IPS-20b (cell line): Measurements from ENCODE around the gene JUNB.
"Not testable (repeated sequence)": the region's sequence is repeated elsewhere in the genome, so short reads cannot be mapped to it uniquely, and the experiment has no call there.

Source experiments
- H3K27ac ChIP-seq: one replicate; pipeline ENCODE4 v1.5.1; 2013; ENCODE audit warnings: low read length
- H3K27me3 ChIP-seq: 2 replicates; pipeline ENCODE4 v1.6.1; 2013; ENCODE audit warnings: mild to moderate bottlenecking, low read length, inconsistent platforms; ENCODE audit not compliant: insufficient read depth
- H3K36me3 ChIP-seq: 2 replicates; pipeline ENCODE4 v1.6.1; 2013; ENCODE audit warnings: low read depth, mild to moderate bottlenecking, inconsistent platforms, low read length, moderate library complexity; ENCODE audit not compliant: insufficient read depth
- H3K4me1 ChIP-seq: 2 replicates; pipeline ENCODE4 v1.6.1; 2013; ENCODE audit warnings: mild to moderate bottlenecking, control low read depth, inconsistent platforms, low read length, moderate library complexity; ENCODE audit not compliant: insufficient read depth
- H3K4me3 ChIP-seq: 2 replicates; pipeline ENCODE4 v1.5.1; 2013; ENCODE audit warnings: mild to moderate bottlenecking, low read length, inconsistent platforms
- H3K9ac ChIP-seq: 2 replicates; pipeline ENCODE4 v1.6.1; 2013; ENCODE audit warnings: low read depth, mild to moderate bottlenecking, inconsistent platforms, low read length, moderate library complexity
- H3K9me3 ChIP-seq: 2 replicates; pipeline ENCODE4 v1.6.1; 2013; ENCODE audit warnings: mild to moderate bottlenecking, low read depth, low read length, inconsistent platforms; ENCODE audit not compliant: insufficient read depth

Gene JUNB

DNA sequence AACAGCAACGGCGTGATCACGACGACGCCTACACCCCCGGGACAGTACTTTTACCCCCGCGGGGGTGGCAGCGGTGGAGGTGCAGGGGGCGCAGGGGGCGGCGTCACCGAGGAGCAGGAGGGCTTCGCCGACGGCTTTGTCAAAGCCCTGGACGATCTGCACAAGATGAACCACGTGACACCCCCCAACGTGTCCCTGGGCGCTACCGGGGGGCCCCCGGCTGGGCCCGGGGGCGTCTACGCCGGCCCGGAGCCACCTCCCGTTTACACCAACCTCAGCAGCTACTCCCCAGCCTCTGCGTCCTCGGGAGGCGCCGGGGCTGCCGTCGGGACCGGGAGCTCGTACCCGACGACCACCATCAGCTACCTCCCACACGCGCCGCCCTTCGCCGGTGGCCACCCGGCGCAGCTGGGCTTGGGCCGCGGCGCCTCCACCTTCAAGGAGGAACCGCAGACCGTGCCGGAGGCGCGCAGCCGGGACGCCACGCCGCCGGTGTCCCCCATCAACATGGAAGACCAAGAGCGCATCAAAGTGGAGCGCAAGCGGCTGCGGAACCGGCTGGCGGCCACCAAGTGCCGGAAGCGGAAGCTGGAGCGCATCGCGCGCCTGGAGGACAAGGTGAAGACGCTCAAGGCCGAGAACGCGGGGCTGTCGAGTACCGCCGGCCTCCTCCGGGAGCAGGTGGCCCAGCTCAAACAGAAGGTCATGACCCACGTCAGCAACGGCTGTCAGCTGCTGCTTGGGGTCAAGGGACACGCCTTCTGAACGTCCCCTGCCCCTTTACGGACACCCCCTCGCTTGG, 966 bp downstream of the JUNB start:
- H3K36me3 ChIP-seq: peaks cover 6% of the 10 kb centered on the region; the same call in 1 of the 2 replicates
- peak overlapping the region; percentile 75; the same call in 1 of the 2 replicates for H3K9ac ChIP-seq
- no peaks in the 10 kb centered on the region for H3K9me3 ChIP-seq
- H3K27me3 ChIP-seq: peaks cover 40% of the 10 kb centered on the region
- H3K27ac ChIP-seq: no peak overlapping the region
- peaks cover 31% of the 10 kb centered on the region for H3K4me1 ChIP-seq
- peak overlapping the region; percentile 76 for H3K4me3 ChIP-seq

DNA sequence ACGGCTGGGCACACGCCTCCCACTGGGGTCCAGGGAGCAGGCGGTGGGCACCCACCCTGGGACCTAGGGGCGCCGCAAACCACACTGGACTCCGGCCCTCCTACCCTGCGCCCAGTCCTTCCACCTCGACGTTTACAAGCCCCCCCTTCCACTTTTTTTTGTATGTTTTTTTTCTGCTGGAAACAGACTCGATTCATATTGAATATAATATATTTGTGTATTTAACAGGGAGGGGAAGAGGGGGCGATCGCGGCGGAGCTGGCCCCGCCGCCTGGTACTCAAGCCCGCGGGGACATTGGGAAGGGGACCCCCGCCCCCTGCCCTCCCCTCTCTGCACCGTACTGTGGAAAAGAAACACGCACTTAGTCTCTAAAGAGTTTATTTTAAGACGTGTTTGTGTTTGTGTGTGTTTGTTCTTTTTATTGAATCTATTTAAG, 1.6 kb downstream of the JUNB start:
- peaks cover 31% of the 10 kb centered on the region for H3K4me1 ChIP-seq
- peaks cover 40% of the 10 kb centered on the region for H3K27me3 ChIP-seq
- peak overlapping the region; percentile 76 for H3K4me3 ChIP-seq
- no peak overlapping the region for H3K27ac ChIP-seq
- H3K9ac ChIP-seq: peak overlapping the region; percentile 75; the same call in 1 of the 2 replicates
- H3K36me3 ChIP-seq: peaks cover 6% of the 10 kb centered on the region; the same call in 1 of the 2 replicates
- no peaks in the 10 kb centered on the region for H3K9me3 ChIP-seq

DNA sequence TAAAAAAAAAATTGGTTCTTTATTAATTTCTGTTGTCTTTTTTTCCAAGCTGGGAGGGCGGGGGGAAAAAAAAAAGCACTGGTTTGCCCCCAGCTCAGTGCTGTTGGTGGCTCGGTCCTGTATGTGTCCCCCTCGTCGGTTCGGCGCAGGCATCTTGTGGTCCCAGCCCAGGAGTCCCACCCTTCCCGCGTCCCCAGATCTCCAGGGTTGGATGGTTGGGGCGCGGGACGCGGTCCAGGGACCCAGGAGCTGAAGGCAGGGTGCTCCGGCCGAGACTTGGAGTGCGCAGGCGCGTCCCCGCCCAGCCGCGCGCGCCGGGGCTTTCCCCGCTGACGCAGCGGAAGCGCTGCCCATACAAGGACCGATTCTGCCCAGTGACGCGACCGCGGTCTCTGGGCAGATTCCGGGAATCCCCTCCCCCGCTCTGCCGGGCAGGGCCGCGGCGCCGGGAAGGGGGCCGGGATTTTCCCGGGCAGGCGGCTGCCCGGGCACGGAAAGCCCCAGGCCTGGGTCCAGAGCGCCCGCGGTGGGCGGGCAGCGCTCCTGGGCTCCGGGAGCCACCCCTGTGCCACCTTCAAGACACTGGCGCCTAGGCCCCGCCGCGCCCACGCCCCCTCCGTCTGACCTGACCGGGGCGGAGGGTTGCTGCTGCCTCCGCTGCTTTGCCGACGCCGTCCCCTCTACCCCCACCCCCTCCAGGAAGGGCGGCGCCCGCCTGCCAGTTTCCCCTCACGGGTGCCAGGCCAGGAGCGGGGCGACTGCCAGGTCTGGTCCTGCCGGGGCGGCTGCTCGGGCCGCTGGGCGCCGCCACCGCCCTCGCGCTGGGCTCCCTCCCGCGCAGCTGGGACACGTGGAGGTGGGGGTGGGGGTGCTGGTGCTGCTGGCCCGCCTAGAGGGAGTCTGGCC, 2.3 kb downstream of the JUNB start:
- peaks cover 11% of the 10 kb centered on the region; the same call in 1 of the 2 replicates for H3K36me3 ChIP-seq
- H3K4me1 ChIP-seq: peaks cover 26% of the 10 kb centered on the region
- no peak overlapping the region for H3K27ac ChIP-seq
- peak overlapping the region; percentile 76 for H3K4me3 ChIP-seq
- peak overlapping the region; percentile 75; the same call in 1 of the 2 replicates for H3K9ac ChIP-seq
- H3K9me3 ChIP-seq: no peaks in the 10 kb centered on the region
- peaks cover 40% of the 10 kb centered on the region for H3K27me3 ChIP-seq

DNA sequence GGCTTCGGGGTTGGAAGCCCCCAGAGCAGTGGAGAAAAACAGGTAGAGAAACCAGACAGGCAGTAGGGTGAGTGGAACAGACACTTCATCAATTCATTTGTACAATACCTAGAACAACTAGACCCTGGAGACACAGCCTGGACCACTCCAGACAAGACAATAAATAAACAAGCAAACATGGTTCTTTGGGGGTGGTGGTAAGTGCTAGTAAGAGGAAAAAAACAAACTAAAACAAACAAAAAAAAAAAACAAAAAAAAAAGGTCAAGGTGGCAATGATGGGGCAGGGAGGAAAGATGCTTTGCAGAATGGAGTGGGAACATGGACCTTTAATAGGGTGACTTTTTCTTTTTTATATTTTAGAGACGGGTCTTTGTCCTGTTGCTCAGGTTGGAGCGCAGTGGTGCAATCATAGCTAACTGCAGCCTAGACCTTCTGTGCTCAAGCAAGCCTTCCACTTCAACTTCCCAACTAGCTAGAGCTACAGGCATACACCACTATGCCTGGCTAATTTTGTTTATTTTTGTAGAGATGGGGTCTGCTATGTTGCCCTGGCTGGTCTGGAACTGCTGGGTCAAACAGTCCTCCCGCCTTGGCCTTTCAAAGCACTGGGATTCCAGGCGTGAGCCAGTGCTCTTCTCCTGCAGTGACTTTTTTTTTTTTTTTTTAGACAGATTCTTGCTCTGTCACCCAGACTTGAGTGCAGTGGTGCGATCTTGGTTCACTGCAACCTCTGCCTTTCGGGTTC, 3.1 kb downstream of the JUNB start:
- H3K27me3 ChIP-seq: peaks cover 40% of the 10 kb centered on the region
- H3K36me3 ChIP-seq: peaks cover 18% of the 10 kb centered on the region
- H3K4me3 ChIP-seq: peak overlapping the region; percentile 76; the same call in 1 of the 2 replicates
- H3K9me3 ChIP-seq: no peaks in the 10 kb centered on the region
- peaks cover 19% of the 10 kb centered on the region for H3K4me1 ChIP-seq
- peak overlapping the region; percentile 72; the same call in 1 of the 2 replicates for H3K9ac ChIP-seq
- H3K27ac ChIP-seq: no peak overlapping the region

DNA sequence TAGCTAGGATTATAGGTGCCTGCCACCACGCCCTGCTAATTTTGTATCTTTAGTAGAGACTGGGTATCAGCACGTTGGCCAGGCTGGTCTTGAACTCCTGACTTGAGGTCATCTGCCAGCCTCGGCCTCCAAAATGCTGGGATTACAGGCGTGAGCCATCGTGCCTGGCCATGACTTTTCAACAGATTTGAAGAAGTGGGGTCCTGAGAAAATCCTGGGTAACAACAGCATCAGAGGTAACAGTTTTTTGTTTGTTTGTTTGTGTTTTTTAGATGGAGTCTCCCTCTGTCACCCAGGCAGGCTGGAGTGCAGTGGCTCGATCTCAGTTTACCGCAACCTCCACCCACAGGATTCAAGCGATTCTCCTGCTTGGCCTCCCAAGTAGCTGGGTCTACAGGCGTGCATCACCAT, 3.7 kb downstream of the JUNB start:
- H3K9me3 ChIP-seq: no peaks in the 10 kb centered on the region
- no peak overlapping the region for H3K9ac ChIP-seq
- peaks cover 40% of the 10 kb centered on the region for H3K27me3 ChIP-seq
- H3K4me1 ChIP-seq: peaks cover 19% of the 10 kb centered on the region
- H3K36me3 ChIP-seq: peaks cover 24% of the 10 kb centered on the region
- no peak overlapping the region for H3K27ac ChIP-seq
- H3K4me3 ChIP-seq: no peak overlapping the region

DNA sequence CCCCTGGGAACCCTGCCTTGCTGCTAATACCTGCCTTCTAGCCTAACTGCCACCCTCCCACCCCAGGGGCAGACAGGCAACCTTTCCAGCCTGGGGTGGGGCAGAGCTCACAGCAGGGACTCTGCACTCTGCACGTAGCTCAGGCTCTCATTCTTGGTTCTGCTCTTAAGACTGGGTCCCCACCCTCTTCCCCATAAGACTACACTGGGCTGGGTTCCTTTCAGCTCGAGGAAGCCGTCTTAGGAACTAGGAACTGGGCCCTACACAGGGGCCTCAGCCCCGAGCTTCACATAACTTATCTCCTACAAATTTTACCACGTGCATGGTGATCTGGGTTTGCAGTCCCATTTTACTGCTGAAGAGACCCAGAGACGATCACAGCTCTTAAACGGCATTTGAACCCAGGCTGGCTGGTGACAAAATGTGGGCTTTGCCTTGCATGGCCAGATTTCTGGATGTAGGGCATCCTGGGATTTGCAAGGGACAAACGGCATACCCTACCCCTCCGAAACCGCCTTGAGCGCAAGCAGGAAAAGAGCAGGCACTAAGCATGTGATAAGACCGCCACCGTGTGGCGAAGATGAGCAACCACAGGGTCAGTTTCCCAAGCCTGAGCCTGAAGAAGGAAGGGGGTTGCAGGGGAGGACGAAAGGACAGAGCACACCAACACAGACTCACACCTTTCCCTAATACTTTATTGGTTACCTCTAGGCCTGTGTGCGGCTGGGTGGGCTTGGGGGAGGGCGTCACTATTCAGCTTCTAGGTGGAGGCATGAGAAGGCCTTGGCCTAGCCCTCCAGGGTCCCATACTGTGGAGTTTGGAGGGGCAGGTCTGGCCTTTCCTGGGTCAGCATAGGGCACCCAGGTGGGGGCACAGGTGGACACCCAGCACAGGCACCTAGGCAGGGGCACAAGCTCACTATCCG, 5.1 kb downstream of the JUNB start:
- H3K4me1 ChIP-seq: peaks cover 14% of the 10 kb centered on the region
- H3K36me3 ChIP-seq: peaks cover 31% of the 10 kb centered on the region
- H3K9ac ChIP-seq: peak overlapping the region; percentile 16; the same call in 1 of the 2 replicates
- H3K27ac ChIP-seq: no peak overlapping the region
- no peaks in the 10 kb centered on the region for H3K9me3 ChIP-seq
- no peak overlapping the region for H3K4me3 ChIP-seq
- peaks cover 27% of the 10 kb centered on the region for H3K27me3 ChIP-seq

DNA sequence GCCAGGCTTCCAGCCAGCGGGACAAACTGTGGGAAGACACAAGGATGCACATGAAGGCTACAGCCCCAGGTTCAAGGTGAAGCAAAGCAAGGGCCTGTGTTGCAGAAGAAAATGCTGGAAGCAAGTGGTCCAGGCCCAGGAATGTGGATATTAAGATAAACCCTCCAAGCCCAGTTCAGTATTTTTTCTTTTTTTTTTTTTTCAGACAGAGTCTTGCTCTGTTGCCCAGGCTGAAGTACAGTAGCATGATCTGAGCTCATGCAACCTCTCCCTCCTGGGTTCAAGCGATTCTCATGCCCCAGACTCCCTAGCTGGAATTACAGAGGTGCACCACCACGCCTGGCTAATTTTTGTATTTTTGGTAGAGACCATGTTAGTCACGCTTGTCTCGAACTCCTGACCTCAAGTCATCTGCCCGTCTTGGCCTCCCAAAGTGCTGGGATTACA, 5.9 kb downstream of the JUNB start:
- Histone ChIP-seq H3K27me3 (peaks cover 20% of the 10 kb centered on the region), H3K4me1 (peaks cover 14% of the 10 kb centered on the region), H3K27ac (no peak overlapping the region), H3K9ac (no peak overlapping the region), H3K9me3 (no peaks in the 10 kb centered on the region), H3K4me3 (no peak overlapping the region), H3K36me3 (peaks cover 31% of the 10 kb centered on the region)

DNA sequence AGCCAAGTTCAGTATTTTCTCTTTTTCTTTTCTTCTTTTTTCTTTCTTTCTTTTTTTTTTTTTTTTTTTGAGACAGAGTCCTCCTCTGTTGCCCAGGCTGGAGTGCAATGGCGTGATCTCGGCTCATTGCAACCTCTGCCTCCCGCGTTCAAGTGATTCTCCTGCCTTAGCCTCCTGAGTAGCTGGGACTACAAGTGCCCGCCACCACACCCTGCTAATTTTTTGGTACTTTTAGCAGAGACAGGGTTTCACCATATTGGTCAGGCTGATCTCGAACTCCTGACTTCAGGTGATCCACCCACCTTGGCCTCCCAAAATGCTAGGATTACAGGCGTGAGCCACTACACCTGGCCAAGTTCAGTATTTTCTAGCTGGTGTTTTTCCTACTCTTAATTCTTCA, 6.3 kb downstream of the JUNB start:
- Histone ChIP-seq H3K27me3 (peaks cover 20% of the 10 kb centered on the region), H3K36me3 (peaks cover 31% of the 10 kb centered on the region), H3K4me1 (peaks cover 14% of the 10 kb centered on the region)
- not testable (repeated sequence) for H3K4me3 ChIP-seq, H3K9me3 ChIP-seq, H3K9ac ChIP-seq, H3K27ac ChIP-seq

DNA sequence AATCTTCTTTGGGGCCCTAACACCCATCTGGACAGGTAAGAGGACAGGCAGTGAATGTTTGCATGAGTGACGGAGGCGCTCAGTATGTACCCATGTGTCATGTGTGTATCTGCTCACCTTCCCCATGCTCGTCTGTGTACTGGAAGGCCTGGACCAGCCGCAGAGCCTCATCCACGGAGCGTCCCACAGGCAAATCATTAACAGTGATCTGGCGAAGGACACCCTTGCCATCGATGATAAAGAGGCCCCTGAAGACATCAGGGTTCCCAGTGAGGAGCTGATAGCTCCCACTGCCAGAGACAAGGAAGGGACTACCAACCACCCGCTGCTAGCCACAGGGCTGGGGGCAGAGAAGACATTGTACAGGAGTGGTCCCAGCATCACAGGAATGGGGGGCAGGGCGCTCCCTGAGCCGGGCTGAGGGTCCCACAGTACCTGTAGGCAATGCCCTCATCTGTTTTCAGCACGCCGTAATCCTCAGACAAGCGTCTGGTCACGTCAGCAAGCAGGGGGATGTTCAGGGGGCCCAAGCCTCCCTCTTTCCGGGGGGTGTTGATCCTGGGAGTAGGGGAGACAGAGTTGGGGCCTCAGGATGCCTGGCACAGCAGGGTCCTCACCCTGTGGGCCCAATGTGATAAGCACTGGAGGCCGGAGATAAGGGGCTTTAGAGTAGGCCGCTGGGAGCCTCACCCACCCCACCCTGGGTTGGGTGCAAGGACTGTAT, 8.6 kb downstream of the JUNB start:
- peak overlapping the region; percentile 96; the same call in 1 of the 2 replicates for H3K9ac ChIP-seq
- H3K9me3 ChIP-seq: no peaks in the 10 kb centered on the region
- H3K27ac ChIP-seq: no peak overlapping the region
- H3K4me1 ChIP-seq: peaks cover 11% of the 10 kb centered on the region
- H3K27me3 ChIP-seq: peaks cover 6% of the 10 kb centered on the region
- peak overlapping the region; percentile 90 for H3K4me3 ChIP-seq
- H3K36me3 ChIP-seq: peaks cover 31% of the 10 kb centered on the region

DNA sequence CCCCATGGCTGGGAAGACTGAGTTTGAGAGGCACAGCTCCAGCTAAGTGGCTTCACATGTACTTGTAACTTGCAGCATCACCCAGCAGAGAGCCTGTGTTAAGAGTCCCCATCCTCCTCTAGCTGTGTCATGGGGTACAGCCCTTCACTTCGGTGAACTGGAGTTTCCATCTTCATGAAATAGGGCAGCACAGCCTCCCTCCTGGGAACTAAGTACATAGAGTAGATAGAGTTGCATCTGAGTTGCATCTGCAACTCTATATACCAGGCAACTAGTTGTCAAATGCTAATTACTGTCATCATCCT, 9.1 kb downstream of the JUNB start:
- H3K27me3 ChIP-seq: peaks cover 6% of the 10 kb centered on the region
- peak overlapping the region; percentile 90 for H3K4me3 ChIP-seq
- H3K4me1 ChIP-seq: peaks cover 11% of the 10 kb centered on the region
- peak overlapping the region; percentile 96; the same call in 1 of the 2 replicates for H3K9ac ChIP-seq
- H3K36me3 ChIP-seq: peaks cover 31% of the 10 kb centered on the region
- H3K9me3 ChIP-seq: no peaks in the 10 kb centered on the region
- H3K27ac ChIP-seq: no peak overlapping the region
